Measurements from ENCODE around the gene TCF4. TPM values are rescaled to one million over a fixed set of nuclear protein-coding genes. Genes with fewer than 3 reads are reported as not detected.

Gene TCF4
- total and polyA plus RNA-seq, 2 donors (not counting 3 experiments of a cell fraction or from before 2014, with no cell fraction given) = 183 to 390 TPM

DNA sequence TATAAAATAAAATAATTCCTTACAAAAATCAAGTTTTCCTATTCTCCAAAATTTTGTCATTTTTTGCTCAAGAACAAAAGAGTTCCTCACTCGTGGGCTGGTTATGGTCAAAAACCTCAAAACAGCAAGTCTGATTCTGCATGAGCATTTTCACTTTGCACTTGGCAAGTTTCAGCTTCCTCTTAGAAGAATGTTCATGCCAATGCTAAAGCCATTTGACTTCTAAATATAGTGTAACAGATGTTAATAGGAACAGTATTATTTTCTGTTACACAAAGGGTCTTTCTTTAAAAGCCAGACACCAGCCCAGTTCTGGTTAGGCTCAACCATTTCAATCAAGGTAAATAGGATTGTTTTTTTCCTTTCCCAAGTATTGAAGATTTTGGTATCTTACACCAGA lies 367.5 kb downstream of the TCF4 start:
- H2AFZ ChIP-seq (ENCODE audit: low read depth, low read length) = no peak overlapping the region
- dilution Hi-C loops (cut with MboI; ENCODE audit: extremely low pct_ligation_motif_present, low sequenced_read_pairs) (no loop called here), intact Hi-C loops (cut with micrococcal nuclease) (no loop called here)
- no peaks in the 10 kb centered on the region for H3K9me3 ChIP-seq (replicated peaks; ENCODE audit: control insufficient read depth, insufficient read depth, low read length)
- CTCF ChIA-PET = no interaction called here
- no peaks in the 10 kb centered on the region for H3K79me2 ChIP-seq (ENCODE audit: control insufficient read depth, insufficient read depth, low read length)
- no TSS peak for BruUV-seq (replicated peaks)
- H3K4me3 ChIP-seq (replicated peaks in 1 of 3; ENCODE audit: insufficient read depth in 1 of 3, low read depth in 1 of 3, low read length in 3 of 3) = no peak overlapping the region
- no peaks in the 10 kb centered on the region for H3K9me1 ChIP-seq (replicated peaks; ENCODE audit: control insufficient read depth, extremely low read depth, insufficient read depth, low read length)
- TF ChIP-seq FOS (IDR thresholded peaks at IDR 0.05; ENCODE audit: borderline replicate concordance, insufficient read depth, low read length) = no peak
- TF ChIP-seq, protein P1, sequence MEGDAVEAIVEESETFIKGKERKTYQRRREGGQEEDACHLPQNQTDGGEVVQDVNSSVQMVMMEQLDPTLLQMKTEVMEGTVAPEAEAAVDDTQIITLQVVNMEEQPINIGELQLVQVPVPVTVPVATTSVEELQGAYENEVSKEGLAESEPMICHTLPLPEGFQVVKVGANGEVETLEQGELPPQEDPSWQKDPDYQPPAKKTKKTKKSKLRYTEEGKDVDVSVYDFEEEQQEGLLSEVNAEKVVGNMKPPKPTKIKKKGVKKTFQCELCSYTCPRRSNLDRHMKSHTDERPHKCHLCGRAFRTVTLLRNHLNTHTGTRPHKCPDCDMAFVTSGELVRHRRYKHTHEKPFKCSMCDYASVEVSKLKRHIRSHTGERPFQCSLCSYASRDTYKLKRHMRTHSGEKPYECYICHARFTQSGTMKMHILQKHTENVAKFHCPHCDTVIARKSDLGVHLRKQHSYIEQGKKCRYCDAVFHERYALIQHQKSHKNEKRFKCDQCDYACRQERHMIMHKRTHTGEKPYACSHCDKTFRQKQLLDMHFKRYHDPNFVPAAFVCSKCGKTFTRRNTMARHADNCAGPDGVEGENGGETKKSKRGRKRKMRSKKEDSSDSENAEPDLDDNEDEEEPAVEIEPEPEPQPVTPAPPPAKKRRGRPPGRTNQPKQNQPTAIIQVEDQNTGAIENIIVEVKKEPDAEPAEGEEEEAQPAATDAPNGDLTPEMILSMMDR (IDR thresholded peaks at IDR 0.05; ENCODE audit: extremely low read depth in 1 of 2, insufficient read depth in 1 of 2, low read depth in 1 of 2, low read length in 2 of 2) = no peak
- TF ChIP-seq POLR2A (IDR thresholded peaks at IDR 0.05; ENCODE audit: low read depth, low read length) = no peak
- TF ChIP-seq, protein P2, sequence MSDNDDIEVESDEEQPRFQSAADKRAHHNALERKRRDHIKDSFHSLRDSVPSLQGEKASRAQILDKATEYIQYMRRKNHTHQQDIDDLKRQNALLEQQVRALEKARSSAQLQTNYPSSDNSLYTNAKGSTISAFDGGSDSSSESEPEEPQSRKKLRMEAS (IDR thresholded peaks at IDR 0.05; ENCODE audit: insufficient read depth, insufficient read length) = no peak
- no peak for TF ChIP-seq JUN (IDR thresholded peaks at IDR 0.05; ENCODE audit: borderline replicate concordance, insufficient read depth, insufficient read length, low read depth)
- TF ChIP-seq MYC (IDR thresholded peaks at IDR 0.05; ENCODE audit: low read depth, low read length) = no peak
- TF ChIP-seq EZH2 (IDR thresholded peaks at IDR 0.05; ENCODE audit: borderline replicate concordance, low read depth, low read length, severe bottlenecking) = no peak
- no peak for TF ChIP-seq POLR2AphosphoS5 (IDR thresholded peaks at IDR 0.05; ENCODE audit: insufficient read depth, low read depth, low read length)
- H4K20me1 ChIP-seq (replicated peaks; ENCODE audit: control insufficient read depth, extremely low read depth, insufficient read depth, low read length) = no peaks in the 10 kb centered on the region
- peaks cover 0 to 1% of the 10 kb centered on the region in 2 experiments for H3K36me3 ChIP-seq (ENCODE audit: control insufficient read depth in 2 of 2, extremely low read depth in 1 of 2, insufficient read depth in 2 of 2, low read length in 2 of 2)
- no peak overlapping the region for H3K4me2 ChIP-seq (ENCODE audit: insufficient read depth, low read length)
- POLR2A ChIA-PET = no interaction called here
- H3K9ac ChIP-seq (replicated peaks; ENCODE audit: extremely low read depth, insufficient read depth, low read length) = no peak overlapping the region
- H3K27me3 ChIP-seq (ENCODE audit: control insufficient read depth in 2 of 2, insufficient read depth in 2 of 2, low read length in 2 of 2) = no peaks in the 10 kb centered on the region
- FAIRE-seq = no peak
- H3K27ac ChIP-seq (ENCODE audit: insufficient read depth, low read depth, low read length) = no peak overlapping the region
- no peak for DNase-seq (ENCODE audit: low read depth, low spot score)
- no peaks in the 10 kb centered on the region for H3K4me1 ChIP-seq (ENCODE audit: control insufficient read depth, extremely low read depth, insufficient read depth, low read length)
